IMR-90 (cell line): ENCODE measurements around the gene UNC79. TPM values are rescaled to one million over a fixed set of nuclear protein-coding genes. Genes with fewer than 3 reads are reported as not detected.

Experiments
- ATAC-seq: fragments of 200-7000 bp; cut with Tn5 transposase; 2 replicates; pipeline ENCODE4 v1.9.1; 2020; ENCODE audit warnings: low read depth, mild to moderate bottlenecking, moderate library complexity
- BruUV-seq: library from RNA; stranded (reverse); fragments of 400-500 nt; replicated peaks from 2 replicates; lab custom pipeline; 2021; lab: Mats Ljungman, UMichigan
- CTCF ChIA-PET: fragments of 300-600 bp; formaldehyde crosslinking; extraction: SDS; loops from one replicate; lab custom pipeline; 2021; ENCODE audit warnings: antibody characterized with exemption; lab: Yijun Ruan, JAX
- POLR2A ChIA-PET: fragments of 300-600 bp; sonication (Branson Sonifier 250); formaldehyde crosslinking; loops from one replicate; lab custom pipeline; 2022; ENCODE audit warnings: antibody characterized with exemption; ENCODE audit not compliant: unreplicated experiment; lab: Charles Lee
- DNase-seq: peaks from one replicate; pipeline ENCODE4 v3.0.0; 2013
- H2AFZ ChIP-seq: replicated peaks from 2 replicates; pipeline ENCODE3; 2013; ENCODE audit warnings: low read length, mild to moderate bottlenecking; ENCODE audit not compliant: poor library complexity
- H2AK5ac ChIP-seq: 2 replicates; pipeline ENCODE4 v1.6.1; 2013; ENCODE audit warnings: low read depth, low read length, inconsistent platforms
- H2AK9ac ChIP-seq: replicated peaks from 2 replicates; pipeline ENCODE3; 2013; ENCODE audit warnings: mild to moderate bottlenecking, low read depth, low read length, moderate library complexity; ENCODE audit not compliant: poor library complexity
- H2BK120ac ChIP-seq: 2 replicates; pipeline ENCODE4 v1.6.1; 2013; ENCODE audit warnings: low read depth, low read length, inconsistent platforms
- H2BK15ac ChIP-seq: 3 replicates; pipeline ENCODE4 v1.6.1; 2013; ENCODE audit warnings: low read depth, low read length, inconsistent platforms
- H2BK20ac ChIP-seq: 2 replicates; pipeline ENCODE4 v1.6.1; 2013; ENCODE audit warnings: low read depth, mild to moderate bottlenecking, inconsistent platforms, low read length, moderate library complexity
- H2BK5ac ChIP-seq: 2 replicates; pipeline ENCODE4 v1.6.1; 2013; ENCODE audit warnings: mild to moderate bottlenecking, low read depth, low read length, inconsistent platforms; ENCODE audit not compliant: poor library complexity, severe bottlenecking
- H3K14ac ChIP-seq: replicated peaks from 2 replicates; pipeline ENCODE4 v1.6.1; 2013; ENCODE audit warnings: low read depth, low read length, inconsistent platforms
- H3K18ac ChIP-seq: 2 replicates; pipeline ENCODE4 v1.6.1; 2013; ENCODE audit warnings: low read depth, low read length, control low read depth
- H3K23ac ChIP-seq: 2 replicates; pipeline ENCODE4 v1.6.1; 2013; ENCODE audit warnings: low read depth, low read length, inconsistent platforms
- H3K27ac ChIP-seq: 2 replicates; pipeline ENCODE4 v1.5.1; 2013; ENCODE audit warnings: mild to moderate bottlenecking, control low read depth, low read length; ENCODE audit not compliant: insufficient read depth
- H3K27me3 ChIP-seq: 2 replicates; pipeline ENCODE4 v1.6.1; 2013; ENCODE audit warnings: low read length; ENCODE audit not compliant: control insufficient read depth, insufficient read depth
- H3K36me3 ChIP-seq: 2 replicates; pipeline ENCODE4 v1.6.1; 2013; ENCODE audit warnings: low read length, mixed read lengths; ENCODE audit not compliant: control insufficient read depth, insufficient read depth
- H3K4ac ChIP-seq: 2 replicates; pipeline ENCODE4 v1.6.1; 2013; ENCODE audit warnings: low read depth, low read length, inconsistent platforms
- H3K4me1 ChIP-seq: 2 replicates; pipeline ENCODE4 v1.6.1; 2013; ENCODE audit warnings: low read length, mixed read lengths; ENCODE audit not compliant: control insufficient read depth, insufficient read depth
- H3K4me2 ChIP-seq: 2 replicates; pipeline ENCODE4 v1.6.1; 2013; ENCODE audit warnings: low read depth, mild to moderate bottlenecking, control low read depth, low read length, moderate library complexity
- H3K4me3 ChIP-seq: 2 replicates; pipeline ENCODE4 v1.5.1; 2013; ENCODE audit warnings: low read depth, mild to moderate bottlenecking, control low read depth, low read length, moderate library complexity; ENCODE audit not compliant: insufficient read depth
- H3K56ac ChIP-seq: 2 replicates; pipeline ENCODE4 v1.6.1; 2013; ENCODE audit warnings: low read length, inconsistent platforms; ENCODE audit not compliant: insufficient read depth; ENCODE audit errors: extremely low read depth
- H3K79me1 ChIP-seq, 2 experiments: 2 replicates each; pipeline ENCODE4 v1.6.1; 2013; ENCODE audit warnings: low read length in 2 of 2, inconsistent platforms in 1 of 2, low read depth in 1 of 2
- H3K9ac ChIP-seq: 2 replicates; pipeline ENCODE4 v1.6.1; 2013; ENCODE audit warnings: low read depth, low read length, control low read depth
- H3K9me1 ChIP-seq: 2 replicates; pipeline ENCODE4 v1.6.1; 2013; ENCODE audit warnings: low read length, inconsistent platforms; ENCODE audit not compliant: insufficient read depth
- H3K9me3 ChIP-seq: 2 replicates; pipeline ENCODE4 v1.6.1; 2013; ENCODE audit warnings: low read length; ENCODE audit not compliant: control insufficient read depth, insufficient read depth
- H4K20me1 ChIP-seq: 2 replicates; pipeline ENCODE4 v1.6.1; 2013; ENCODE audit warnings: low read length, inconsistent platforms; ENCODE audit not compliant: insufficient read depth
- H4K5ac ChIP-seq: 2 replicates; pipeline ENCODE4 v1.6.1; 2013; ENCODE audit warnings: mild to moderate bottlenecking, low read depth, low read length, control low read depth
- H4K8ac ChIP-seq, 2 experiments: 2 replicates each; pipeline ENCODE4 v1.6.1; 2013; ENCODE audit warnings: low read depth in 2 of 2, low read length in 2 of 2, control low read depth in 1 of 2, inconsistent platforms in 1 of 2
- H4K91ac ChIP-seq: 2 replicates; pipeline ENCODE4 v1.6.1; 2013; ENCODE audit warnings: low read depth, low read length, inconsistent platforms; ENCODE audit not compliant: insufficient read depth
- BHLHE40 ChIP-seq: fragments of 150-350 bp; IDR thresholded peaks from 2 replicates; pipeline ENCODE4 v1.6.1; 2016; ENCODE audit warnings: mild to moderate bottlenecking, low read depth, low read length
- CEBPB ChIP-seq: IDR thresholded peaks from 2 replicates; pipeline ENCODE4 v1.6.1; 2012; ENCODE audit warnings: low read depth, low read length, improper control_type of control experiment
- CHD1 ChIP-seq: IDR thresholded peaks from 2 replicates; pipeline ENCODE4 v1.6.1; 2012; ENCODE audit warnings: low read depth, low read length, improper control_type of control experiment
- CTCF ChIP-seq: conservative IDR thresholded peaks from 2 replicates; pipeline ENCODE4 v1.5.1; 2012; ENCODE audit warnings: mild to moderate bottlenecking, low read depth, low read length, improper control_type of control experiment
- ELK1 ChIP-seq: fragments of 150-350 bp; IDR thresholded peaks from 2 replicates; pipeline ENCODE4 v1.6.1; 2016; ENCODE audit warnings: low read depth, mild to moderate bottlenecking, low read length, moderate library complexity, borderline replicate concordance
- FOS ChIP-seq: fragments of 150-350 bp; IDR thresholded peaks from 2 replicates; pipeline ENCODE4 v1.6.1; 2016; ENCODE audit warnings: low read depth, low read length
- MAFK ChIP-seq: IDR thresholded peaks from 2 replicates; pipeline ENCODE4 v1.6.1; 2012; ENCODE audit warnings: low read depth, low read length, improper control_type of control experiment
- MAZ ChIP-seq: IDR thresholded peaks from 2 replicates; pipeline ENCODE4 v1.6.1; 2012; ENCODE audit warnings: low read depth, mild to moderate bottlenecking, low read length, improper control_type of control experiment, moderate library complexity, borderline replicate concordance
- MXI1 ChIP-seq: IDR thresholded peaks from 2 replicates; pipeline ENCODE4 v1.6.1; 2012; ENCODE audit warnings: low read depth, mild to moderate bottlenecking, low read length, moderate library complexity, borderline replicate concordance
- NFE2L2 ChIP-seq: fragments of 150-350 bp; IDR thresholded peaks from 2 replicates; pipeline ENCODE4 v1.6.1; 2016; ENCODE audit warnings: low read depth, mild to moderate bottlenecking, low read length
- POLR2A ChIP-seq: IDR thresholded peaks from 2 replicates; pipeline ENCODE4 v1.6.1; 2012; ENCODE audit warnings: mild to moderate bottlenecking, low read depth, low read length
- RAD21 ChIP-seq: IDR thresholded peaks from 2 replicates; pipeline ENCODE4 v1.6.1; 2012; ENCODE audit warnings: low read length, improper control_type of control experiment
- RCOR1 ChIP-seq: IDR thresholded peaks from 2 replicates; pipeline ENCODE4 v1.6.1; 2012; ENCODE audit warnings: mild to moderate bottlenecking, low read length, improper control_type of control experiment; ENCODE audit not compliant: insufficient replicate concordance
- RFX5 ChIP-seq: IDR thresholded peaks from 2 replicates; pipeline ENCODE4 v1.8.0; 2012; ENCODE audit warnings: low read depth, mild to moderate bottlenecking, low read length, moderate library complexity
- SMC3 ChIP-seq: fragments of 150-350 bp; IDR thresholded peaks from 2 replicates; pipeline ENCODE4 v1.6.1; 2016; ENCODE audit warnings: low read depth, mild to moderate bottlenecking, antibody characterized with exemption, low read length, moderate library complexity
- USF2 ChIP-seq: fragments of 150-350 bp; IDR thresholded peaks from 2 replicates; pipeline ENCODE4 v1.6.1; 2017; ENCODE audit warnings: mild to moderate bottlenecking, antibody characterized with exemption, low read length, low read depth
- WGBS, 2 experiments: methylation state at CpG; one replicate each; pipeline versions ENCODE4 v1.1.5 to v1.1.7; 2013; ENCODE audit warnings: missing lambda C conversion rate in 2 of 2; ENCODE audit not compliant: insufficient read length in 1 of 2; ENCODE audit errors: extremely low coverage in 2 of 2; 5-methylcytosine and 5-hydroxymethylcytosine counted together
- dilution Hi-C: fragments of 300-500 bp; cut with HindIII; formaldehyde crosslinking; loops from one replicate; pipeline ENCODE4 v1.14.3; 2018; ENCODE audit warnings: low sequenced_read_pairs; ENCODE audit not compliant: unreplicated experiment
- in situ Hi-C: fragments of 300-500 bp; cut with MboI; formaldehyde crosslinking; loops from 3 replicates; pipeline ENCODE4 v1.14.3; 2019; ENCODE audit warnings: low sequenced_read_pairs, inconsistent platforms, mixed read lengths
- intact Hi-C: fragments of 100-400 bp; cut with micrococcal nuclease; formaldehyde crosslinking; loops from 2 replicates; pipeline ENCODE4 v1.10.0; 2022
- polyA plus RNA-seq, 3 experiments: library from polyadenylated mRNA; depleted of rRNA; stranded (reverse); fragments of >200 nt; gene quantifications; 2 replicates each; pipeline ENCODE4 v1.2.3, GENCODE V29; 2012; ENCODE audit warnings: low replicate concordance in 1 of 3
- total RNA-seq: library from RNA; depleted of rRNA; stranded (reverse); fragments of >200 nt; gene quantifications from 2 replicates; pipeline ENCODE4 v1.2.3, GENCODE V29; 2012

The UNC79 gene
- total and polyA plus RNA-seq, 2 of the 4 experiments (the other 2 are of a cell fraction): under 0.01 TPM

GRCh38 chr14:93745603-93746273 is 315.0 kb downstream of the UNC79 start:
- Histone ChIP-seq H3K27me3 (no peaks in the 10 kb centered on the region), H2AK5ac (no peak overlapping the region), H3K56ac (no peak overlapping the region), H4K5ac (no peak overlapping the region), H3K4me1 (no peaks in the 10 kb centered on the region), H2AK9ac (no peak overlapping the region), H3K4me2 (no peak overlapping the region), H2AFZ (no peak overlapping the region), H2BK20ac (no peak overlapping the region), H3K4ac (no peak overlapping the region), H3K9me3 (peaks cover 4% of the 10 kb centered on the region; the same call in 1 of the 2 replicates), H3K79me1 (no peaks in the 10 kb centered on the region), H3K23ac (no peak overlapping the region), H3K27ac (no peak overlapping the region), H2BK5ac (no peak overlapping the region), H3K4me3 (no peak overlapping the region), H3K18ac (no peak overlapping the region), H3K36me3 (no peaks in the 10 kb centered on the region), H3K9ac (no peak overlapping the region), H2BK120ac (no peak overlapping the region), H4K91ac (no peak overlapping the region), H2BK15ac (no peak overlapping the region), H4K8ac (no peak overlapping the region), H3K9me1 (no peaks in the 10 kb centered on the region), H3K14ac (no peak overlapping the region), H4K20me1 (no peaks in the 10 kb centered on the region)
- 8% methylated on average over 2 of the region's 13 CpGs; no CpG with 5 or more reads in 1 of the 2 experiments for whole genome bisulfite sequencing, 2 experiments
- intact Hi-C loops (no loop called here), dilution Hi-C loops (no loop called here), in situ Hi-C loops (no loop called here)
- TF ChIP-seq CHD1 (no peak), MAZ (no peak), MXI1 (no peak), BHLHE40 (no peak), USF2 (no peak), RCOR1 (no peak), ELK1 (no peak), SMC3 (no peak), RAD21 (no peak), MAFK (no peak), CTCF (no peak), FOS (no peak), POLR2A (no peak), CEBPB (no peak), NFE2L2 (no peak), RFX5 (no peak)
- POLR2A ChIA-PET: no interaction called here
- no TSS peak for BruUV-seq
- DNase-seq: no peak
- ATAC-seq: no peak
- CTCF ChIA-PET: no interaction called here
